BJ (cell line): Measurements from ENCODE around the gene GABRB1. TPM values are rescaled to one million over a fixed set of nuclear protein-coding genes. Genes with fewer than 3 reads are reported as not detected.
A peak's percentile ranks its signal among the peaks of the same experiment; 100 is the strongest.

ENCODE experiments used
- CTCF ChIA-PET: fragments of 350-600 bp; formaldehyde crosslinking; extraction: SDS; loops from one replicate; lab custom pipeline; 2021; ENCODE audit warnings: antibody characterized with exemption, inconsistent platforms; lab: Yijun Ruan, JAX
- POLR2A ChIA-PET: fragments of 300-600 bp; sonication (Branson Sonifier 250); formaldehyde crosslinking; extraction: SDS; loops from one replicate; lab custom pipeline; 2021; ENCODE audit warnings: antibody characterized with exemption; lab: Charles Lee
- DNase-seq: peaks from one replicate; pipeline ENCODE4 v3.0.0-alpha.2; 2011; ENCODE audit warnings: low read depth
- H3K27me3 ChIP-seq: 2 replicates; pipeline ENCODE4 v1.6.0; 2011; ENCODE audit warnings: low read length; ENCODE audit not compliant: control insufficient read depth, insufficient read depth
- H3K36me3 ChIP-seq: 2 replicates; pipeline ENCODE4 v1.5.1; 2011; ENCODE audit warnings: low read length; ENCODE audit not compliant: control insufficient read depth, insufficient read depth
- H3K4me3 ChIP-seq: 2 replicates; pipeline ENCODE4 v1.5.1; 2011; ENCODE audit warnings: low read depth, mild to moderate bottlenecking, control low read depth, low read length
- CTCF ChIP-seq: IDR thresholded peaks from 2 replicates; pipeline ENCODE4 v1.5.1; 2011; ENCODE audit warnings: low read depth, mild to moderate bottlenecking, control low read depth, inconsistent platforms, low read length, moderate library complexity; ENCODE audit not compliant: insufficient read depth
- polyA minus RNA-seq: library from RNA; depleted of rRNA, polyadenylated mRNA; stranded (reverse); fragments of >200 nt; gene quantifications from 2 replicates; pipeline ENCODE4 v1.2.3, GENCODE V29; 2011; rRNA and poly(A)+ RNA removed
- polyA plus RNA-seq: library from polyadenylated mRNA; depleted of rRNA; stranded (reverse); fragments of >200 nt; gene quantifications from 2 replicates; pipeline ENCODE4 v1.2.3, GENCODE V29; 2011; rRNA removed

Gene GABRB1
- polyA plus RNA-seq = not detected in 2 replicates
- polyA minus RNA-seq = not detected in 2 replicates

- ChIA-PET POLR2A (no interaction called here), CTCF (no interaction called here)
- DNase-seq = no peak
- H3K27me3 ChIP-seq = peaks cover 11% of the 10 kb centered on the region
- H3K4me3 ChIP-seq = peak within 1 kb of the TSS; percentile 32
- TF ChIP-seq CTCF = no peak
- no peaks in the 10 kb centered on the region for H3K36me3 ChIP-seq
These were observed at the start of gene GABRB1 for GRCh38 chr4:47031011-47031678. Gene GABRB1 (plus strand): TSS chr4:47031567.

- POLR2A ChIA-PET = no interaction called here
- no peaks in the 10 kb centered on the region for H3K36me3 ChIP-seq
- TF ChIP-seq CTCF = no peak
These were observed 46.6 kb upstream of the GABRB1 start for GRCh38 chr4:46984781-46985180.

GRCh38 chr4:46986922-46987638, 44.3 kb upstream of the GABRB1 start:
- POLR2A ChIA-PET = no interaction called here
- no peak for TF ChIP-seq CTCF

More at GRCh38 chr4:46984781-46985180, 46.6 kb upstream of the GABRB1 start:
- CTCF ChIA-PET = no interaction called here
- Histone ChIP-seq H3K4me3 (no peak overlapping the region), H3K27me3 (no peaks in the 10 kb centered on the region)
- DNase-seq = no peak

GRCh38 chr4:46992338-46992737, 39.0 kb upstream of the GABRB1 start:
- peaks cover 13% of the 10 kb centered on the region for H3K27me3 ChIP-seq
- H3K36me3 ChIP-seq = no peaks in the 10 kb centered on the region
- ChIA-PET CTCF (no interaction called here), POLR2A (no interaction called here)
- TF ChIP-seq CTCF = no peak
- H3K4me3 ChIP-seq = no peak overlapping the region
- DNase-seq = no peak

More at GRCh38 chr4:46986922-46987638, 44.3 kb upstream of the GABRB1 start:
- DNase-seq = no peak
- H3K4me3 ChIP-seq = no peak overlapping the region
- no peaks in the 10 kb centered on the region for H3K36me3 ChIP-seq
- peaks cover under 1% of the 10 kb centered on the region; the same call in 1 of the 2 replicates for H3K27me3 ChIP-seq
- CTCF ChIA-PET = no interaction called here

GRCh38 chr4:46993075-46994006, 38.0 kb upstream of the GABRB1 start, which contains the start of gene GABRA4:
Gene GABRA4 (minus strand): TSS chr4:46993581. CDS start chr4:46993424, 157 bp downstream.
- H3K36me3 ChIP-seq = no peaks in the 10 kb centered on the region
- POLR2A ChIA-PET = no interaction called here
- no peak for TF ChIP-seq CTCF
- no peak within 1 kb of the TSS for H3K4me3 ChIP-seq
- CTCF ChIA-PET = no interaction called here
- no peak for DNase-seq
- H3K27me3 ChIP-seq = peaks cover 13% of the 10 kb centered on the region
